NCI-H82 treated with DMSO at 0.1 percent for 48 hours (cell line): ENCODE data around the gene TBL1X.

Experiments used
- DNase-seq: peaks from one replicate; lab custom pipeline; 2025; ENCODE audit not compliant: unreplicated experiment; lab: John Stamatoyannopoulos, UW

TBL1X gene

GRCh38 chrX:9578083-9578779 is 113.4 kb downstream of the TBL1X start:
- DNase-seq: no peak

- DNase-seq: no peak
Observed at GRCh38 chrX:9581771-9582385, 117.0 kb downstream of the TBL1X start.

- DNase-seq: no peak
Observed at GRCh38 chrX:9582956-9583355, 118.1 kb downstream of the TBL1X start.

- no peak for DNase-seq
Observed at GRCh38 chrX:9586992-9587392, 122.1 kb downstream of the TBL1X start.

- no peak for DNase-seq
Observed at GRCh38 chrX:9587642-9588041, 122.8 kb downstream of the TBL1X start.

- DNase-seq: no peak
Observed at GRCh38 chrX:9591496-9591895, 126.6 kb downstream of the TBL1X start.

- no peak for DNase-seq
Observed at GRCh38 chrX:9593756-9594155, 128.9 kb downstream of the TBL1X start.

- DNase-seq: no peak
Observed at GRCh38 chrX:9595174-9595573, 130.3 kb downstream of the TBL1X start.

GRCh38 chrX:9596837-9597236 is 132.0 kb downstream of the TBL1X start:
- DNase-seq: no peak

- DNase-seq: no peak
Observed at GRCh38 chrX:9597361-9598035, 132.6 kb downstream of the TBL1X start.

GRCh38 chrX:9598344-9598743 is 133.5 kb downstream of the TBL1X start:
- no peak for DNase-seq

- no peak for DNase-seq
Observed at GRCh38 chrX:9604111-9604907, 139.5 kb downstream of the TBL1X start.

- DNase-seq: no peak
Observed at GRCh38 chrX:9604908-9605306, 140.0 kb downstream of the TBL1X start.

- no peak for DNase-seq
Observed at GRCh38 chrX:9605484-9605883, 140.6 kb downstream of the TBL1X start.

GRCh38 chrX:9606971-9607370 is 142.1 kb downstream of the TBL1X start:
- DNase-seq: no peak

- no peak for DNase-seq
Observed at GRCh38 chrX:9609499-9609898, 144.6 kb downstream of the TBL1X start.

- no peak for DNase-seq
Observed at GRCh38 chrX:9609987-9610386, 145.1 kb downstream of the TBL1X start.

- no peak for DNase-seq
Observed at GRCh38 chrX:9610771-9611392, 146.0 kb downstream of the TBL1X start.

GRCh38 chrX:9611436-9612145 is 146.7 kb downstream of the TBL1X start:
- peak; percentile 80 for DNase-seq

- no peak for DNase-seq
Observed at GRCh38 chrX:9612146-9612505, 147.3 kb downstream of the TBL1X start.

GRCh38 chrX:9614016-9614415 is 149.2 kb downstream of the TBL1X start:
- no peak for DNase-seq
